MM.1S (cell line): ENCODE data around the gene CTU2.

ENCODE experiments used
- CTCF ChIP-seq: fragments of 300-600 bp; sonication (generic); IDR thresholded peaks from 2 replicates; pipeline ENCODE4 v1.5.1; 2016; ENCODE audit warnings: antibody characterized with exemption, low read length, mixed read lengths
- EZH2 ChIP-seq: fragments of 300-600 bp; sonication (generic); optimal IDR thresholded peaks from 2 replicates; pipeline ENCODE3; 2017; ENCODE audit warnings: low read depth, mild to moderate bottlenecking, antibody characterized with exemption, low read length, mixed read lengths
- EZH2phosphoT487 ChIP-seq: fragments of 300-600 bp; sonication (generic); IDR thresholded peaks from 2 replicates; pipeline ENCODE4 v1.6.1; 2018; ENCODE audit warnings: antibody characterized with exemption, low read length

- TF ChIP-seq CTCF (no peak), EZH2phosphoT487 (no peak), EZH2 (no peak)
These were observed 11.8 kb upstream of the CTU2 start for GRCh38 chr16:88694221-88695087.
